ENCODE results near the gene IMMP2L. TPM values are rescaled to one million over a fixed set of nuclear protein-coding genes. Genes with fewer than 3 reads are reported as not detected.

The IMMP2L gene
- total RNA-seq, 2 donors from 2014 or later: 7.3 to 7.7 TPM

DNA sequence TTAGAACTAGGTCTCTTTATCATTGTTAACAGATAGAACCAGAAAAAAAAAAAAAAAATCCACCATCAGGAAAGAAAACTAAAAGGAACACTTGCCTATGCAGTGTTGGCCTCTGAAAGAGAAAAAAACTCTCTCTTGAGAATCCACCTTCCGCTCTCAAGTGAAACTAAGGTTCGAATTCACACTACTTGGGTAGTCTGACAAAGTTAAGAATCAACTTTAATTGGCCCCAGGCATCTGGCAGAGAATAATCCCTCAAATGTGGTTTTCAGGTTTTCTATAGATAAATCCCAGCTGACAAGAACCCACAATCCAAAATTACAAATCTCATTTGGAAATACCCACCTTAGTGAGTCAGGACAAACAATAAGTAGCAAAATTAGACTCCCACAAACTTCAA lies 671.1 kb downstream of the IMMP2L start:
- H3K27me3 ChIP-seq: no peaks in the 10 kb centered on the region
- no peaks in the 10 kb centered on the region for H3K4me1 ChIP-seq
- H3K9me3 ChIP-seq: no peaks in the 10 kb centered on the region
- H3K27ac ChIP-seq: no peak overlapping the region
- no peak for DNase-seq (ENCODE audit: low spot score)
- no peaks in the 10 kb centered on the region for H3K36me3 ChIP-seq
- no peak for TF ChIP-seq CTCF (IDR thresholded peaks at IDR 0.05)
- no peak overlapping the region for H3K4me3 ChIP-seq

GRCh38 chr7:110890101-110890500 lies 672.2 kb downstream of the IMMP2L start:
- H3K9me3 ChIP-seq: no peaks in the 10 kb centered on the region
- H3K4me1 ChIP-seq: no peaks in the 10 kb centered on the region
- no peak for DNase-seq (ENCODE audit: low spot score)
- no peaks in the 10 kb centered on the region for H3K36me3 ChIP-seq
- no peak overlapping the region for H3K27ac ChIP-seq
- no peaks in the 10 kb centered on the region for H3K27me3 ChIP-seq
- H3K4me3 ChIP-seq: no peak overlapping the region
- no peak for TF ChIP-seq CTCF (IDR thresholded peaks at IDR 0.05)

DNA sequence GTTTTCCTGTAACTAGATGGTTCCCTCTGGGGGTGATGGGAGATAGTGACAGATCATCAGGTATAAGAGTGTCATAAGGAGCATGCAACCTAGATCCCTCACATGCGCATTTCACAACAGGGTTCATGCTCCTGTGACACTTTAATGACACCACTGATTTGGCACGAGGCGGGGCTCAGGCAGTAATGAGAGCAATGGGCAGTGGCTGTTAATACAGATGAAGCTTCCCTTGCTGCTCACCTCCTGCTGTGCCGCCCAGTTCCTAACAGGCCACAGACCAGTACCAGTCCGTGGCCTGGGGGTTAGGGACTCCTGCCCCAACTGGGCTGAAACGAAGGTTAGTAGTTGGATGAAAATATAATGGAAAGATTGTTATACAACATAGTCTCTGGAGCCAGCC lies 673.0 kb downstream of the IMMP2L start:
- Histone ChIP-seq H3K27ac (no peak overlapping the region), H3K27me3 (no peaks in the 10 kb centered on the region), H3K36me3 (no peaks in the 10 kb centered on the region), H3K4me3 (no peak overlapping the region), H3K9me3 (no peaks in the 10 kb centered on the region), H3K4me1 (no peaks in the 10 kb centered on the region)
- DNase-seq (ENCODE audit: low spot score): no peak
- no peak for TF ChIP-seq CTCF (IDR thresholded peaks at IDR 0.05)

- H3K4me1 ChIP-seq: no peaks in the 10 kb centered on the region
Measured at GRCh38 chr7:110888641-110889040, 673.7 kb downstream of the IMMP2L start.

DNA sequence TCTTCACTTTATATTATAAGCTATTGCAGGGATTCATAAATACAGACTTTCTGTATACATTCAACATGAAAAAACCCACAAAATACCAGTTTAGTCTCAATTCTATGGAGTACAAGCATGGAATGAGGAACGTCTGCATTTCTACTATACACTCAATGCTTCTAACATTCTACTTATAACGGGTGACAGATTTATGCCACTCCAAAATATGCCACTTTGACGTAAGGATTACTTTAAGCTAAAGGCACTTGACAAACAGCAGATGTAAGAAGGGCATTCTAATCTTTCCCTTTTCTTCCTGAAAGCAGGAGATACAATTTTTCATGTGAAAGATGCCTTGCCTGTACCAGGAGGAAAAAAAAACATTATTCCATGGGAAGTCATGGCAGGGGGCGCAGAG lies 676.8 kb downstream of the IMMP2L start:
- no peak for TF ChIP-seq CTCF (IDR thresholded peaks at IDR 0.05)
- Histone ChIP-seq H3K4me3 (no peak overlapping the region), H3K27ac (no peak overlapping the region), H3K4me1 (no peaks in the 10 kb centered on the region), H3K27me3 (no peaks in the 10 kb centered on the region), H3K36me3 (no peaks in the 10 kb centered on the region), H3K9me3 (no peaks in the 10 kb centered on the region)
- DNase-seq (ENCODE audit: low spot score): no peak

More at GRCh38 chr7:110888641-110889040, 673.7 kb downstream of the IMMP2L start:
- no peak overlapping the region for H3K4me3 ChIP-seq
- H3K36me3 ChIP-seq: no peaks in the 10 kb centered on the region
- TF ChIP-seq CTCF (IDR thresholded peaks at IDR 0.05): no peak
- no peak overlapping the region for H3K27ac ChIP-seq
- no peaks in the 10 kb centered on the region for H3K27me3 ChIP-seq
- H3K9me3 ChIP-seq: no peaks in the 10 kb centered on the region
- no peak for DNase-seq (ENCODE audit: low spot score)

DNA sequence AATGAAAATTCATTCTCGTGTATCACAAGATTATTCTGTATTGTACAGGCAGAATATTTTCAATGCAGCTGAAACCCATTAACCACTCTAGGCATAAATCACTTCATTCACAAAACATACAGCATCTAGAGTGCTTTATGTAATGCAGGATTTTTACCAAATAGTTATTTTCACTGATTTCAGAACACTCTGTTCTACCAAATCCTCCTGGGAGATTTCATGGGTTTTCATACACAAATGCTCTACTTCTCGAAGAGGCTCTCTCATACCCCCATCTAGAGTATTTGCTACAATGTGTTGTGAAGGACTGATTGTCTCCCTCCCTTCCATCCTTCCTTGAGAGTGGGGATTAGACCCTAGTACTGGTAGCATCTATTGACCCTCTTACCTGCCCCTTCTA lies 680.6 kb downstream of the IMMP2L start:
- no peaks in the 10 kb centered on the region for H3K27me3 ChIP-seq

More for the DNA sequence above, 680.6 kb downstream of the IMMP2L start:
- no peaks in the 10 kb centered on the region for H3K9me3 ChIP-seq
- TF ChIP-seq CTCF (IDR thresholded peaks at IDR 0.05): no peak
- no peaks in the 10 kb centered on the region for H3K36me3 ChIP-seq
- H3K27ac ChIP-seq: no peak overlapping the region
- no peak overlapping the region for H3K4me3 ChIP-seq
- peaks cover 0 to 12% of the 10 kb centered on the region in 2 donors for H3K4me1 ChIP-seq
- no peak for DNase-seq (ENCODE audit: low spot score)

Measured in right atrium auricular region (tissue), 2 donors.